ENCODE data around the gene OTULINL.

GRCh38 chr5:14656898-14657297, 75.3 kb downstream of the OTULINL start:
- TF ChIP-seq CTCF (conservative IDR thresholded peaks at IDR 0.05 in 1 of 2, IDR thresholded peaks at IDR 0.05 in 1 of 2; ENCODE audit: extremely low read depth in 1 of 2, insufficient read depth in 1 of 2, low read depth in 1 of 2, low read length in 2 of 2) (no peak), EZH2 (IDR thresholded peaks at IDR 0.05; ENCODE audit: borderline replicate concordance, low read length) (no peak)

Data from mammary epithelial cell (primary cell).